Embryonic facial prominence (tissue), 1 donor: ENCODE measurements around the gene FGD4.

Experiments used
- DNase-seq: peaks from one replicate; pipeline ENCODE4 v3.0.0-alpha.2; 2016; ENCODE audit errors: extremely low spot score

Gene FGD4

GRCh38 chr12:32457251-32458025 lies 58.1 kb downstream of the FGD4 start:
- DNase-seq, result no peak

GRCh38 chr12:32460638-32461037 lies 61.3 kb downstream of the FGD4 start:
- no peak for DNase-seq

- DNase-seq, result no peak
These were observed 63.5 kb downstream of the FGD4 start for GRCh38 chr12:32462908-32463307.

- DNase-seq, result no peak
These were observed 66.8 kb downstream of the FGD4 start for GRCh38 chr12:32466187-32466586.

GRCh38 chr12:32466986-32467711 lies 67.8 kb downstream of the FGD4 start:
- DNase-seq, result no peak

GRCh38 chr12:32467959-32468863 lies 68.9 kb downstream of the FGD4 start:
- no peak for DNase-seq

GRCh38 chr12:32470936-32471470 lies 71.6 kb downstream of the FGD4 start:
- no peak for DNase-seq

- no peak for DNase-seq
These were observed 72.2 kb downstream of the FGD4 start for GRCh38 chr12:32471591-32472001.

GRCh38 chr12:32475724-32476123 lies 76.4 kb downstream of the FGD4 start:
- no peak for DNase-seq

- no peak for DNase-seq
These were observed 77.1 kb downstream of the FGD4 start for GRCh38 chr12:32476446-32476845.

GRCh38 chr12:32477714-32478113 lies 78.4 kb downstream of the FGD4 start:
- no peak for DNase-seq

- no peak for DNase-seq
These were observed 78.8 kb downstream of the FGD4 start for GRCh38 chr12:32478166-32478565.

- no peak for DNase-seq
These were observed 79.7 kb downstream of the FGD4 start for GRCh38 chr12:32478858-32479725.

- no peak for DNase-seq
These were observed 82.9 kb downstream of the FGD4 start for GRCh38 chr12:32482226-32482625.

GRCh38 chr12:32483499-32483898 lies 84.1 kb downstream of the FGD4 start:
- no peak for DNase-seq

- no peak for DNase-seq
These were observed 84.6 kb downstream of the FGD4 start for GRCh38 chr12:32483993-32484392.

- no peak for DNase-seq
These were observed 86.8 kb downstream of the FGD4 start for GRCh38 chr12:32486158-32486557.

- no peak for DNase-seq
These were observed 88.8 kb downstream of the FGD4 start for GRCh38 chr12:32488132-32488531.

- no peak for DNase-seq
These were observed 89.7 kb downstream of the FGD4 start for GRCh38 chr12:32489070-32489469.

- DNase-seq, result no peak
These were observed 91.4 kb downstream of the FGD4 start for GRCh38 chr12:32490801-32491200.

- no peak for DNase-seq
These were observed 93.9 kb downstream of the FGD4 start for GRCh38 chr12:32493282-32493681.
